NCI-H1436 (cell line): ENCODE data around the gene WDR19.
"Not testable (repeated sequence)": the region's sequence is repeated elsewhere in the genome, so short reads cannot be mapped to it uniquely, and the experiment has no call there.

Source experiments
- DNase-seq: peaks from one replicate; lab custom pipeline; 2025; lab: John Stamatoyannopoulos, UW

The WDR19 gene

DNA sequence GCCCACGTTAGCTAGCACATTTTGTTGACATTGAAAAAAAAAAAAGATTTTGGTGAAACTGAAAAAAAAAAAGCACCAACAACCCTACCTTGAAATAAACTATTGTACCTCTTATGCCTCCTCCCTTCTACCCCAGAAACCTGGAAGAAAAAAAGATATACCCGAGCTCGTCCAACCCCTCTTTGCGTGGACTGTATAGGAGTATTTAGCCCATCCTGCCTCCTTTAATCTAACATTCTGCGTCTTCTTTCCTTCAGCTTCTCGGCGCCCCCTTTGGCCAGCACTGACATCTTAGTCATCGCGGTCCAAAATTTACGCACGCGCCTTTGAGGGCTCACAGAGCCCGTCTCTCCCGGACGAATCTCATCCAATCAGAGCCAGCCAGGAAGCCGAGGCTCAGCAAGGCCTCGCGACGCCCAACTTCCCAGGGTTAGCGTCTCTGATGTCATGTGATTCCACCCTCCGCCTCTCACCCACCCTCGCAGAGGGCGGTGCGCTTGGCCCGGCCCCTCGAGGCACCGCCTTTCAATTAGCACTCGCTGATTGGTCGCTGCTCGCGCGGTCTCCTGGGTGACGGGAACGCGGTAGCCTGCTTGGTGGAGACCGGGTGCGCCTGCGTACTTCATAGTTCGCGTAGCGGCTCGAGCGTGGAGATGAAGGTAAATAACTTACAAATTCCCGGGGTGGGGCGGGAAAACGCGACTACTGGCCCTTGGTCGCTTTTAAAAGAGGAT lies at the start of gene WDR19:
Gene WDR19 (plus strand): TSS at position 625 of the 734 bp plus-strand sequence. CDS start 29 bp downstream, at position 654.
- DNase-seq, result peak; percentile 99

DNA sequence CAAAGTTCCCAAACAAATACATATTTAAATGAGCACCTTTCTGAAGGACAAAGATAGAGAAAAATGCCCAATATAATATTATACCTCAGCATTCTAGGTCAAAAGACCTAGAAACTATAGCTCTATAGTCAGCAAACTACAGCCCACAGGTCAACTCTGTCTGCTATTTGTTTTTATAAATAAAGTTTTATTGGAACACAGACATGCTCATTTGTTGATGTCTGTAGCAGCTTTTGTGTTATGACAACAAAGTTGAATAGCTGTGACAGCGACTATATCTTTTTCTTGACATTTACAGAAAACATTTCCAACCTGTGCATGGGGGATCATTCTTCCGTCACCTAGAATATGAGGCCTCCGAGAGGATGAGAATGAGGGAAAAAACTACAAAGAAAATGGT lies 48.7 kb upstream of the WDR19 start:
- no peak for DNase-seq

DNA sequence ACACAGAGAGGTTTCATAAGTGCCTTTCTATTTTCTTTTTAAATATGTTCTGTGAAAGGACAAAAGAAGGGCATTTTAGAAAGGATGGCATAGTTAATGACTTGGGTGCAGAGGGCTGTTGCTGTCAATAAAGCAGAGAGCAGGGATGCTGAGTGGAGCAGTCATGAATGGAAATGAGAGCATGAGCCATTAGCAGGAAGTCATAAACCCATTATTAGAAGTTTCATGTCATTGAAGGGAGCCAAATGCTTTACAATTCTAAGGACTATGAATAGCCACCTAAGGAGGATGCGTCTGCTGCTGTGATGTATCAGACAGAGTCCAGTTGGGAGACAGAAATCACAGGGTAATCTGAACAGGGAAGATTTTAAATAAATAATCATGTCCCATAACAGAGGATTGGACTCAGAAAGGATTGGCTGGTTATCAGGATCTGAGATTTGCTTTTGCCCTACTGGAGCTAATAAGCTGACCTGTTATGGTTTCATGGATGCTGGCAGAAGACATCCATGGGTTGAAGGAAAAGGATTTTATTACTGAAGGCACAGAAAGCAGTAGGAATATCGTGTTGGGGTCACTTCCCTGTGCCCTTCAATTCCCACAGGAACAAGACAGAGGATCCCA lies 47.5 kb upstream of the WDR19 start:
- DNase-seq, result peak; percentile 22

DNA sequence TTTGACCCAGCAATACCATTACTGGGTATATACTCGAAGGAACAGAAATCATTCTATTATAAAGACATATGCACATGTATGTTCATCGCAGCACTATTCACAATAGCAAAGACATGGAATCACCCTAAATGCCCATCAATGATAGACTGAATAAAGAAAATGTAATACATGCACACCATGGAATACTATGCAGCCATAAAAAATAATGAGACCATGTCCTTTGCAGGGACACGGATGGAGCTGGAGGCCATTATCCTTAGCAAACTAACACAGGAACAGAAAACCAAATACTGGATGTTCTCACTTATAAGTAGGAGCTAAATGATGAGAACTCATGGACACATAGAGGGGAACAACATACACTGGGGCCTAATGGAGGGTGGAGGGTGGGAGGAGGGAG lies 44.1 kb upstream of the WDR19 start:
- DNase-seq, result not testable (repeated sequence)

DNA sequence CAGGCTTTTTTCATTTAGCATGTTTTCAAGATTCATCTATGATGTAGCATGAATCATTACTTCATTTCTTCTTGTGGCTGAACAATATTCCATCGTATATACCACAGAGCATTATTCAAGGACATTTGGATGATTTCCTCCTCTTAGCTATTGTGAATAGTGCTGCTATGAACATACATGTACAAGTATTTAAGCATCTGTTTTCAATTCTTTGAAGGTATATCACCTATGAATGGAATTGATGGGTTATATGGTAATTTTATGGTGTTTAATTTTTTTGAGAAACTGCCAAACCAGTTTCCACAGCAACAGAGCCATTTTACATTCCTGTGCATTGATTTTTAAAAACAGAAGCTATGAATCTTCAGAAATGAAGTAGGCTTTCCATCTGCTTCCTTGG lies 36.1 kb upstream of the WDR19 start:
- DNase-seq, result no peak

DNA sequence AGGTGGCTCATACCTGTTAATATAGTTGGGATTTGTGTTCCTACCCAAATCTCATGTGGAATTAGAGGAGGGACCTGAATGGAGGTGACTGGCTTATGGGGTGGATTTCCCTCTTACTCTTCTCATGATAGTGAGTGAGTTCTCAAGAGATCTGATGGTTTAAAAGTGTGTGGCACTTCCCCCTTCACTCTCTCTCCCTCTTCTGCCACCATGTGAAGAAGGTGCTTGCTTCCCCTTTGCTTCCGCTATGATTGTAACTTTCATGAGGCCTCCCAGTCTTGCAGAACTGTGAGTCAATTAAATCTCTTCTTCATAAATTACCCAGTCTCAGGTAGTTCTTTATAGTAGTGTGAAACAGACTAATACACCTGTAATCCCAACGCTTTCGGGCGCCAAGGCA lies 28.3 kb upstream of the WDR19 start:
- no peak for DNase-seq

DNA sequence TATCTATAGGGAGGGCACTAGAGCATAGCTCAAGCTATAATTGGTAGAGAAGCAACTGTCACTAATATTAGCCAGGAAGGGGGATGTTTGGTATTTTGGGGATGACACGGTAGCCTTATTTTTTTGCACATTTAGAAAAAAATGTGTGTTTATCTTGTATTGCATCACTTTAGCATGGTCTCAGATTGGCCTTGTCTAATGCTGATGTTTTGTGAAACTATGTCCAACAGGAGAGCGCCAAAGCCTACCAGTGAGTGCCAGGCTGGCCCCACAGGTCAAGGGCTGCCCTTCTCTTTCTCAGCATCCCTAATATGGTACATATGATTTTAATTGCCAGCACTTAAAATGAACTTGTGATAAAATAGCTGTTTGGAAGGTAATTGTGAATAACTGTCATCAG lies 24.8 kb upstream of the WDR19 start:
- DNase-seq, result no peak

DNA sequence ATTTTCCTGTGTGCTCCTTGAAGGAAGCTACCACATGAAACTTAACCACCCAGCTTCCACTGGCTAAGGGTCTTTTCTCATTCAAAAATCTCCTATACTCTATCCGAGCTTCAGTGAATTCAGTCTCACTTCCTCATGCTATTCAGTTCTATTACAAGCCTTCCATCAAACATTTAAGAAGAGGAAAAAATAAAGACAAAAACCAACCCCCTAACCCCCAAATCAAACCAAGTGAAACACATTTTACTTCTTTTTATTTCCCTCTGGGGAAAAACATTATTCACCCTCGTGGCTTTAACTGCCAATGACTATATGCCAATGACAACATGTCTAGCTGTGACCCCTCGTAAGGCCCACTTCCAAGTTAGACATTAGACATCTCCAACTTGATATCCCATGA lies 16.2 kb upstream of the WDR19 start:
- DNase-seq, result no peak

DNA sequence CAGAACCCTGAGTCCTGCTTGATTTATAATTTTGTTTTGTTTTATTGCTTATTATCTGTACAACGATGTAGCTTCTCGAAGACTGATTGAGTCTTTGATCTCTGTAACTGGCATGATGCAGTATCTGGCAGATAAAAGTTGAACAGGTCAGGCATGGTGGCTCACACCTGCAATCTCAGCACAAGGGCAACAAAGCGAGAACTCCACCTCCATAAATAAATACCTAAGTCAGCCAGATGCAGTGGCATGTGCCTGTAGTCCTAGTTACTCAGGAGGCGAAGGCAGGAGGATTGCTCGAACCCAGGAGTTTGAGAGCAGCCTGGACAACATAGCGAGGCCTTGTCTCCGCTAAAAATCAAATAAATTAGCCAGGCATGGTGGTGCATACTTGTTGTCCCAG lies 15.7 kb upstream of the WDR19 start:
- no peak for DNase-seq

DNA sequence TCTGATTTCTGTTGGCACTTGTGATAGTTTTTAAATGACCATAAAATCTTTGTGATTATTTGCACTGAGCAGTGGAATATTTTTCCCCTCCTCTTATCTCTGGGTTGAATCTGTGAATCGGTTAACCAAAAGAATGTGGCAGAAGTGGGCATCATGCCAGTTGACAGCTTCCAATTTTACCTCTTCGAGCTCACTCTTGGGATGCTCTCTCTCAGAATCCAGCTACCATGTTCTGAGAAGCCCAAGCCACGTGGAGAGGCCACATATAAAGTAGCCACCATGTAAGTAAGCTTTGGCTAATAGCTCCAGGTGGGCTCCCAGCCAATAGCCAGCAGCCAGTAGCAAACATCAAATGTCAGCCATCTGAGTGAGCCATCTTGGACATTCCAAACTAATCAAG lies 12.9 kb upstream of the WDR19 start:
- no peak for DNase-seq

DNA sequence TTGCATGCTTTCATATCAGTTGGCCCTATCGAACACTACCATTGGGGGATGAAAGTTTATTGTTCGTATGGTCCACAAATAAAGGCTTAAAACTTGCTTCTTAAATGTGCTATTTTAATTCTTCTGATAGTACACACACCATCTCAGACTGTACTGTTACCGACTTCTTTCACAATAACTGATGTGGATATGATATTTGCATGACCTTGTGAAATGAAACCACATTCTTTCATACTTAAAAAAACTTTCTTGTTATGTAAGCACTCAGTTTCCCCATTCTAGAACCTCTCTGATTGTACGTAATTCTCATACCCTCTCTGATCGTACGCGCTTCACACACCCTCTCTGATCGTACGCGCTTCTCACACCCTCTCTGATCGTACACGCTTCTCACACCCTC lies 12.0 kb upstream of the WDR19 start:
- no peak for DNase-seq

DNA sequence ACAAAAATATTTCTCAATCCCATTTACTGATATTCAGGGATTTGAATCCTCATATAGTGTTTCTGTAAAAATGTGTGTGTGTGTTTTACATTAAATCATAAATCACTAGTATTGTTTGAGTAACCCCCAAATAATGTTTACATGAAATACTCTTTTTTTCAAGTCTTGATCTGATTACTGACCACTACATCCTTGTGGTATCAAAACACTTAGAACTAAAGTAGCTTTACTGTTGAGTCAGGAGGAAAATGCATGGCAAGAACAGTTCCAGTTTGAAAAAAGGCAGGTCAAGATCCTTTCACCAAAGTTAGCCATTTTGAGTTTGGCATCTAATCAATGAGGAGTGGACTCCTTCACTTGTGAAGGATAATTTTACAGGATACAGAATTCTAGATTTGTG lies 3.6 kb upstream of the WDR19 start:
- DNase-seq, result no peak

DNA sequence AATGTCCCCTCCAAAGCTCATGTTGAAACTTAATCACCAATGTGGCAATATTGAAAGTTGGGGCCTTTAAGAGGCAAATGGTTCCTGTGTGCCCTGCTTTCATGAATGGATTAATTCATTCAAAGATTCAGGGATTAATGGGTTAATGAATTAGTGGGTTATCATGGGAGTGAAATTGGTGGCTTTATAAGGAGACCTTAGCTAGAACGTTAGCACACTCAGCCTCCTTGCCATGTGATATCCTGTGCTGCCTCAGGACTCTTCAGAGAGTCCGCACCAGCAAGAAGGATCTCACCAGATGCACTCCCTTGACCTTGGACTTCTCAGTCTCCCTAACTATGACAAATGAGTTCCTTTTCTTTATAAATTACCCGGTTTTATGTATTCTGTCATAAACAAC lies 2.6 kb upstream of the WDR19 start:
- no peak for DNase-seq

DNA sequence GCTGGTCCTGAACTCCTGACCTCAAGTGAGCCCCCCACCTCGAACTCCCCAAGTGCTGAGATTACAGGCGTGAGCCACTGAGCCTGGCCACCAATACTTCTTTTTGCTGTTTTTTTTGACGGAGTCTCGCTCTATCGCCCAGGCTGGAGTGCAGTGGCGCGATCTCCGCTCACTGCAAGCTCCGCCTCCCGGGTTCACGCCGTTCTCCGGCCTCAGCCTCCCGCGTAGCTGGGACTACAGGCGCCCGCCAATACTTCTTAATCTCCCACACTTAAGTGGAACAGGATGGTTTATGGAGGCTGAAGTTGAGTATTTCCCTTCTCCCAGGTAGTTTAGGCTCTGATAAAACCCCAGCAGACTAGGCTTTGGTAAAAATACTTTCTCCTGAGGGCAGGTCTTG lies 1.7 kb upstream of the WDR19 start:
- DNase-seq, result not testable (repeated sequence)

DNA sequence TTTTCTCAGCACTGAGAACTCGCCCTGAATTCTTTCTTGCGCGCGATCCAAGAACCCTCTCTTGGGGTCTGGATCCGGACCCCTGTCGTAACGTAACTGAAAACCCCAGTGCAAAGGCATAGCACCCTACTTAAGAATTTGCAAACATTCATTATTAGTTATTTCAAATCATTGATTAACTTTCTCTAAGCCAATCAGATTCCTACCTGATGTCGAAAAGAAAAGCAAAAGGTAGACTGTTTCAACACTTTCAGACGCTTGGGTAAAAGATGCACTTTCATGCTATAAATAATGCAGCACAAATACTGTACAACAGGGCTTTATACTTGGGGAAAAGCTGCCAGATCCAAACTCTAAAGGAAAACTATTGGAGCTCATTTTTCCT lies 817 bp upstream of the WDR19 start:
- DNase-seq, result no peak

DNA sequence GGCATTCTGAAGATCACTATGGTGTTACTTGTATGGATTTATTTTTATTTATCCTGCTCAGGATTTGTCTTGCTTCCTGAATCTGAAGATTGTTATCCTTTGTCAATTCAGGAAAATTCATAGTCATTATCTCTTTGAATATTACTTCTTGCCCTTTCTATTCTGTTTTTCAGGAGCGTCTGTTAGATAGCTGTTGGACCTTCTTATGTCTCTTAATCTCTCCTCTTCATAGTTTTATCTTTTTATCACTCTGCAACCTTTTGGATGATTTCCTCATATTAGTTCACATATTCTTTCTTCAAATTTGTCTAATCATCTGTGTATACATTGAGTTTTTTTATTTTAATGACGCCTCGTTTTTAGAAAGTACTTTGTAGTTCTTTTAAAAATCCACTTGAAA lies 19.6 kb downstream of the WDR19 start:
- DNase-seq, result no peak

DNA sequence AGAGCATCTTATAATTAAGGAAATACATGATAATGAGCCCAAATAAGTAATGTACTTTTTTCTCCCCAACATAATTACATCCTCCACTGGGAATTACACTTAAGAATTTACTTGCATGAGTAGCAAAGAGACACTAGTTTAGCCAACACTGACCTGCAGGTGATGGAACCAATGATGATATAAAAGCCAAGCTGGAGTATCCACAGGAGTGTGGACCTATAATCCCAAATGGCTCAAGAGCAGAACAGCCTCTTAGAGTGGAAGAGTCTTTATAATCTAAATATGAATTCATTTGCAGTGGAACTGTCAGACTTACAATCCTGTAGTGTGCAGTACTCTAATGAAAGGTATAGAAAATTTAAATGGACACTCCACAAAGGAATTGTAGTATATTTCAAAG lies 22.2 kb downstream of the WDR19 start:
- no peak for DNase-seq

DNA sequence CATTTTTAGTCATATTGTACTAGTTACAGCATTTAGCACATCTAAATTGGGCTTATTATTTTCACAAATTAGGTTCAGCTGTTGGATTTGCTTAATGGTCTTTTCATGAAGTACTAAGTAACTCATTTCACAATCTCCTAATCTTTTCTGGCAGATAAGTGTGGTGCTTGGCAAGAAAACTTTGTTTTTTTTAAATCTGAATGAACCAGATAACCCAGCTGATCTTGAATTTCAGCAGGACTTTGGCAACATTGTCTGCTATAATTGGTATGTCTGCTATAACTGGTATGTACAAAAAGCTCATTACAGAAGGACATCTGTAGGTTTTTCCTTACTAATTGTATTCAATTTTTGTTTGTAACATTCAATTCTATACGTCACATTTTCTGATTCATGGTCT lies 22.7 kb downstream of the WDR19 start:
- no peak for DNase-seq

DNA sequence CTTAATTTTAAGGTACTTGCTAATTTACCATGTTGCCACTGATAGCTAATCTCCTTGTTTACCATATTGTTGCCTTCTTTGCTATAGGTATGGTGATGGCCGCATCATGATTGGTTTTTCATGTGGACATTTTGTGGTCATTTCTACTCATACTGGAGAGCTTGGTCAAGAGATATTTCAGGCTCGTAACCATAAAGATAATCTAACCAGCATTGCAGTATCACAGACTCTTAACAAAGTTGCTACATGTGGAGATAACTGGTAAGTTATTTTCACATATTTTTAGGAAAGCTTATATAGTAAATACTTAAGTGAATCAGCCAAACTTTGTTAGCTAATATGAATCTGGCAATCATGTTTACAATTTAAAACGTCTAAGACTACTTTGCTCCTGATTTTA lies 23.1 kb downstream of the WDR19 start:
- no peak for DNase-seq

DNA sequence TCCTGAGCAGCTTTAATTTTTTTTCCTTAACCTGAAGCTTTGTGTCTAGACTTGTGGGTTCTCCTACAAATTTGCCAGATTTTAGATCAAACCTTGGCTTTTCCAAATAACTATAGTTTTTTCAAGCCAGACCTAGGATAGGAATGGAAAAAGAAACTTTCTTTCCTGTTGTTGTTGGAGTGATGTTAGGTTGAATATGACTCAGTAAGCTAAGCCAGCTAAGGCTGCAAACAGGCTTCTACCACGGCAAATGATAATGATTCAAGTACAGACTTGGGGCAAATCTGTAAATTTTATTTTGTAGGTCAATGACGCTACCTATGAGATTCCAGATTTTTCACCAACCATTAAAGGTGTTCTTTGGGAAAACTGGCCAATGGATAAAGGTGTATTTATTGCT lies 45.6 kb downstream of the WDR19 start:
- no peak for DNase-seq

DNA sequence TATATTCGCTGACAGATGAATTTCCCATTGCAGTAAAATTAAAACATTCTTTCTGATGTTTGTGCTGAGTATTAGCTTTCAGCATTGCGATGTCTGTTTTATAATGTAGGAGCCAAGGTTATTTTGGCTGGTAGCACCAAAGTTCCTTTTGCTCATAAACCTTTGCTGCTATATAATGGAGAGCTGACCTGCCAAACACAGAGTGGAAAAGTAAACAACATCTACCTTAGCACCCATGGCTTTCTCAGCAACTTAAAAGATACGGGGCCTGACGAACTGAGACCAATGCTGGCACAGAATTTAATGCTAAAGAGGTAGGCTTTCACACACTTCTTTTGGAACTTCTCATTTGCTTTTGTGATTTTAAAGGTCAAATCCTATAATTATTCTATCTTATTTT lies 46.0 kb downstream of the WDR19 start:
- no peak for DNase-seq

DNA sequence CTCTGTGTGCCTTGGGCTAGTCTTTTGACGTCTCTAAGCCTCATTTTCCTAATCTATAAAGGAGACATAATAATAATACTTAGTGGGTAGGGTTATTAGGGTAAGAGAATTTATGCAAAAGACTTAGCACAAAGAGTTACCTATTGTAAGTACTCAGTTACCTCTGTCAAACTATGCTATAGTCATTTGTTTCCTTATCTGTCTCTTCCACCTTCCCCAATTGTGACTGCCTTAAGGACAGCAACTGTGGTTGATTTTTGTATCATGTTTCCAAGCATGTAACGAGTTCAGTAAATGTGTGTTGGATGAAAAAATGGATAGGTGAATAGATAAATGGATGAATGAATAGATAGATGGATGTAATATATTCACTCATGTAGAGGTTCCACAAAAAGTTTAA lies 48.1 kb downstream of the WDR19 start:
- no peak for DNase-seq

DNA sequence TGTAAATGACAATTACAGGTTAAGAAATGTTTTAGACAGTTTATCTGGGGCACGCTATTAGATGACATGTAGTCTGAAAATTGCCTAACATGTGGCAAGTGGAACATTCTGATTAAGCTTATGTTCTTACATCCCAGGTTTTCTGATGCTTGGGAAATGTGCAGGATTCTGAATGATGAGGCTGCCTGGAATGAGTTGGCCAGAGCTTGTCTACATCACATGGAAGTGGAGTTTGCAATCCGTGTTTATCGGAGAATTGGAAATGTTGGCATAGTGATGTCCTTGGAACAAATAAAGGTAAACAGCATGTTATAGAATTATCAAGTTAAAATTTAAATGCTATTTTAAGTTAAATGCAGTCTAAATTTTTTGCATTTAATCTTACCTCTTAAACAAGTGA lies 49.3 kb downstream of the WDR19 start:
- no peak for DNase-seq

DNA sequence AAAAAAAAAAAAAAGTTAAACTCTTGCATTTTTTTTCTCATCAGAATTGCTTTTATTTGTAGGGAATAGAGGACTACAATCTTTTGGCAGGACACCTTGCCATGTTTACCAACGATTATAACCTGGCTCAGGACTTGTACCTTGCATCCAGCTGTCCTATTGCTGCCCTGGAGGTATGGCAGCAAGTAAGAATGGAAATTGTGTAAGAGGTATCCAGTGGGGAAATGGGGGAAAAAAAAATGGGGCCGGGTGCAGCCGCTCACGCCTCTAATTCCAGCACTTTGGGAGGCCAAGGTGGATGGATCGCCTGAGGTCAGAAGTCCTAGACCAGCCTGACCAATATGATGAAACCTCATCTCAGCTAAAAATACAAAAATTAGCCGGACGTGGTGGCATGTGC lies 49.8 kb downstream of the WDR19 start:
- DNase-seq, result no peak
